Activated naive CD4-positive, alpha-beta T cell treated with anti-CD3 and anti-CD28 coated beads, Interleukin-2, amount 10 ng/mL, durations not matched to agents 7 days and 5 days (primary cell): Measurements from ENCODE around the gene ST3GAL3.
"Not testable (repeated sequence)": the region's sequence is repeated elsewhere in the genome, so short reads cannot be mapped to it uniquely, and the experiment has no call there.

ENCODE experiments used
- CTCF ChIA-PET: fragments of 350-600 bp; sonication (Branson Sonifier 250); formaldehyde crosslinking; loops from one replicate; lab custom pipeline; 2021; ENCODE audit warnings: antibody characterized with exemption; lab: Charles Lee
- DNase-seq: peaks from one replicate; pipeline ENCODE4 v3.0.0-alpha.2; 2020
- H3K27ac Mint-ChIP-seq: one replicate; pipeline ENCODE4 v1.8.0; 2021; ENCODE audit warnings: mild to moderate bottlenecking, moderate library complexity, mixed read lengths
- H3K27me3 Mint-ChIP-seq: one replicate; pipeline ENCODE4 v1.8.0; 2021; ENCODE audit warnings: mild to moderate bottlenecking, mixed read lengths
- H3K36me3 Mint-ChIP-seq: one replicate; pipeline ENCODE4 v1.8.0; 2021; ENCODE audit warnings: mixed read lengths
- H3K4me1 Mint-ChIP-seq: one replicate; pipeline ENCODE4 v1.8.0; 2021; ENCODE audit warnings: mixed read lengths
- H3K4me3 Mint-ChIP-seq: one replicate; pipeline ENCODE4 v1.8.0; 2021; ENCODE audit warnings: mild to moderate bottlenecking, moderate library complexity, mixed read lengths
- H3K9me3 Mint-ChIP-seq: one replicate; pipeline ENCODE4 v1.8.0; 2021; ENCODE audit warnings: mixed read lengths

ST3GAL3 gene

DNA sequence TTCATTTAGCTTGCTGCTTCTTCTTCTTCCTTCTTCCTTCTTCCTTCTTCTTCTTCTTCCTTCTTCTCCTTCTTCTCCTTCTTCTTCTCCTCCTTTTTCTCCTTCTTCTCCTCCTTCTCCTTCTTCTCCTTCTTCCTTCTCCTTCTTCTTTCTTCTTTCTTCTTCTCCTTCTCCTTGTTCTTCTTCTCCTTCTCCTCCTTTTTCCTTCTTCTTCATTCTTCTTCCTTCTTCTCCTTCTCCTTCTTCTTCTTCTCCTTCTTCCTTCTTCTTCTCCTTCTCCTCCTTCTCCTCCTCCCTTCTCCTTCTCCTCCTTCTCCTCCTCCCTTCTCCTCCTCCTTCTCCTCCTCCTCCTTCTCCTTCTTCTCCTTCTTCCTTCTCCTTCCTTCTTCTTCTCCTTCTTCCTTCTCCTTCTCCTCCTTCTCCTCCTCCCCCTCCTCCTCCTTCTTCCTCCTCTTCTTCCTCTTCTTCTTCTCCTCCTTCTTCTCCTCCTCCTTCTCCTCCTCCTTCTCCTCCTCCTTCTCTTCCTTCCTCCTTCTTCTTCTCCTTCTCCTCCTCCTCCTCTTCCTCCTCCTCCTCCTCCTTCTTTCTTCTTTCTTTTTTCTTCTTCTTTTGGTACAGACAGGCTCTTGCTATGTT lies 110.1 kb downstream of the ST3GAL3 start:
- DNase-seq = no peak
- Mint-ChIP-seq H3K4me1 (no peaks in the 10 kb centered on the region), H3K36me3 (peaks cover 32% of the 10 kb centered on the region), H3K9me3 (peaks cover 12% of the 10 kb centered on the region), H3K27me3 (peaks cover 3% of the 10 kb centered on the region), H3K27ac (peak overlapping the region; percentile 29), H3K4me3 (no peak overlapping the region)
- CTCF ChIA-PET = interaction anchor here (0.8 kb wide), 1 partner anchor 118 kb away, joined by 3 read pairs; no protein-coding TSS in a partner anchor

DNA sequence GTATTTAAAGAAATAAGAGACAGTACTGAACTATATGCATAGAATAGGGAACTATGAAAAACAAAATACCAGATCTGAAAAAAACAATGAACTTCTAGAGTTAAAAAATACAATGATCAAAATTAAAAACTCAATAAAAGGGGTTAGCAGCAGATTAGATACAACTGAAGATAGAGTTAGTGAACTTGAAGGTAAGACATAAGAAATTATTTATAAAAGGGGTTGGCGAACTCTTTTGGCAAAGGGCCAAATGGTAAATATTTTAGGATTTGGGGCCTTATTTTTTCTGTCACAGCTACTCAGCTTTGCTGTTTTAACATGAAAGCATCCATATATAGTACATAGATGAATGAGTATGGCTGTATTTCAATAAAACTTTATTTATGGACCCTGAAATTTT lies 111.4 kb downstream of the ST3GAL3 start:
- H3K36me3 Mint-ChIP-seq = peaks cover 32% of the 10 kb centered on the region
- H3K4me3 Mint-ChIP-seq = no peak overlapping the region

DNA sequence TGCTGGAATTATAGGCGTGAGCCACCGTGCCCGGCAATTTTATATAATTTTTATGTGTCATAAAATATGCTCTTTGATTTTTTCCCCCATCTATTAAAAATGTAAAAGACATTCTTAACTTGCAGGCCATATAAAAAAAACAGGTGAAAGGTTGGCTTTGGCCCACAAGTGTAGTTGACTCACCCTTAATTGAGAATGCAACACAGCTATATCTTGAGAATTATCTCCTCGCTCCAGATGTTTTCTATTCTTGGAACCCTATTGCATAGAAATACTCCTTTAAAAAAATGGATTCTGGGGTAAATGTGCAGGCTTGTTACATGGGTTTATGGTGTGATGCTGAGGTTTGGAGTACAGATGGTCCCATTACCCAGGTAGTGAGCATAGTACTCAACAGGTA lies 112.0 kb downstream of the ST3GAL3 start:
- Mint-ChIP-seq H3K27me3 (peaks cover 3% of the 10 kb centered on the region), H3K4me3 (no peak overlapping the region), H3K27ac (no peak overlapping the region), H3K36me3 (peaks cover 35% of the 10 kb centered on the region), H3K9me3 (peaks cover 12% of the 10 kb centered on the region), H3K4me1 (no peaks in the 10 kb centered on the region)
- CTCF ChIA-PET = interaction anchor here (0.7 to 0.8 kb wide), 2 partner anchors 19 to 56 kb away, joined by 3 read pairs; no protein-coding TSS in a partner anchor
- DNase-seq = no peak

More for the DNA sequence above, 111.4 kb downstream of the ST3GAL3 start:
- Mint-ChIP-seq H3K4me1 (no peaks in the 10 kb centered on the region), H3K27ac (no peak overlapping the region), H3K27me3 (peaks cover 3% of the 10 kb centered on the region), H3K9me3 (peaks cover 12% of the 10 kb centered on the region)
- DNase-seq = no peak
- CTCF ChIA-PET = interaction anchor here (1.0 kb wide), 1 partner anchor 55 kb away, joined by 3 read pairs; no protein-coding TSS in a partner anchor

DNA sequence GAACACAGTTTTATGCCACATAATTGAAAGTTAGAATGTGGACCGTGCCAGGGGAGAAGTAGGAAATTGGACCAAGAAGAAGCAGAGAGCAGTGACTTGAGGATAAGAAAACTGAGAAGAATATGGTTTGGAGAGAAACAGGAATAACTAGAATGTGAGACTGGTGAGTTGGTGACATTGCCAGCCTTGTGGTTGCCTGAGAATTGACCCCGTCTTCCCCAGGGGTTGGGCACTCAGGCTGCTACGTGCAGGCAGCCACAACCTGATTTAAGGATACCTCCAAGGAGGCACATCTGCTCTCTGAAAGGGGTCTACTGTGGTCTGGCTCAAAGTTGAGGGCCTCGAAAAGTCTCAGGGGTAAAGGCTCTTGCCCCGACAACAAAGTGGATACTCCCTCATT lies 114.1 kb downstream of the ST3GAL3 start:
- Mint-ChIP-seq H3K27ac (no peak overlapping the region), H3K4me3 (no peak overlapping the region), H3K9me3 (peaks cover 12% of the 10 kb centered on the region), H3K36me3 (peaks cover 23% of the 10 kb centered on the region), H3K27me3 (peaks cover 3% of the 10 kb centered on the region), H3K4me1 (peaks cover 4% of the 10 kb centered on the region)
- CTCF ChIA-PET = no interaction called here
- no peak for DNase-seq

DNA sequence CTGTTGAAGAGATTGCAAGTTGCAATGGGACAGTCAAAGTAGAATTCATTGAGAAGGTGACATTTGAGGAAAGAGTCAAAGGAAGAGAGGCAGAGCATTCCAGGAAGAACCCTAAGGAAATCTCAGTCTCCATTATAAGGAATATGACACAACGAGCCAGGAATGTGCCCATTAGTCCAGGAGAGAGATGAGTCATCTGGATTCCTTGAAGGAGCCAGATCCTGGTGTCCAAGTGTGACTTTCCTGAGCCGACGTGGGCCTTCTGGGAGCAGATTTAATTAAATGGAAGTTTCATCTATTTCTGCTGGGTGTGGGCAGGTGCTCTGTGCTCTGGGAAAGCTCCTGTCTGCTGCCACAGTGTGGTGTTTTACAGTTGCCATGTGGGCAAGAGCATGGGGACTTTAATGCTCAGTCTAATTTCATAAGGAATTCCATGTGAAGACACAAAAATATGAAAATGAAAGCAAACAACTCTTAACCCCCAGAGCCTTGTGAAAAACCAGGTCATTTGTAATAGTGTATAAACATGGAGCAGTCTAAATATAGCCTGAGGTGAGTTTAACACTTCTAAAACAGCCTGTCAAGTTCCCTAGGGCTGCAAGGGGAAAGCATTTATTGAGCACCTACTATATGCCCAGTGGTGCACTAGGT lies 114.8 kb downstream of the ST3GAL3 start:
- Mint-ChIP-seq H3K9me3 (peaks cover 12% of the 10 kb centered on the region), H3K36me3 (peaks cover 23% of the 10 kb centered on the region), H3K4me1 (peaks cover 4% of the 10 kb centered on the region), H3K4me3 (no peak overlapping the region), H3K27ac (no peak overlapping the region), H3K27me3 (peaks cover 3% of the 10 kb centered on the region)
- no peak for DNase-seq
- CTCF ChIA-PET = no interaction called here

DNA sequence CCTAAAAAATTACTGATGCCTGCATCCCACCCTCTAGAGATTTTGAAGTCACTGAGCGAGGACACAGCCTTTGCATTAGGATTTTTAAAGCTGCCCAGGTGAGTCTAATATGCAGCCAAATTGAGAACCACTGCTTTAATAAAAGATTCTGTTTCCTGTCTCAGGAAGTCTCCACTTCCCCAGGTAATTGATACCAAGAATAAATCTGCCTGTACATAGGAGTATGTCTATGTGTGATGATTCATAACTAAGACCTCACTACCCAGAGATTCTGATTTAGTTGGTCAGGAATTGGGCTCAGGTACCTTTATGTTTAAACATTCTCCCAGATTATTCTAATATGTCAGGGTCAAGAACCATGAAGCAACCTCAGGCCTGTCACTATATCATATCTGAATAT lies 117.5 kb downstream of the ST3GAL3 start:
- Mint-ChIP-seq H3K27me3 (no peaks in the 10 kb centered on the region), H3K4me1 (peaks cover 4% of the 10 kb centered on the region), H3K36me3 (peaks cover 8% of the 10 kb centered on the region), H3K27ac (no peak overlapping the region), H3K9me3 (peaks cover under 1% of the 10 kb centered on the region), H3K4me3 (no peak overlapping the region)
- no peak for DNase-seq
- CTCF ChIA-PET = interaction anchor here (0.7 to 0.8 kb wide), 2 partner anchors 61 to 109 kb away, joined by 3 to 5 read pairs; partner anchors contain the start of gene ARTN

DNA sequence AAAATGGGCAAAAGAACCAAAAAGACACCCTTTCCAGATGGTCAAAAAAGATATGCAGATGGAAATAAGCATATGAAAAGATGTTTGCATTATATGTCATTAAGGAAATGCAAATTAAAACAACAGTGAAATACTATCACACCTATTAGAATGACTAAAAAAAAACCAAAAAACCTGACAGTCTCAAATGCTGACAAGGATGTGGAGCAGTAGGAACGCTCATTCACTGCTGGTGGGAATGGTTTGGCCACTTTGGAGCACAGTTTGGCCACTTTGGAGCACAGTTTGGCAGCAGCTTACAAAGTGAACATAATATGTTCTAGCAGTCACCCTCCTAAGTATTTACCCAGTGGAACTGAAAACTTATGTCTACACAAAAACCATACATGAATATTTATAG lies 121.2 kb downstream of the ST3GAL3 start:
- Mint-ChIP-seq H3K9me3 (no peaks in the 10 kb centered on the region), H3K27me3 (no peaks in the 10 kb centered on the region), H3K36me3 (peaks cover 5% of the 10 kb centered on the region), H3K4me3 (no peak overlapping the region), H3K27ac (no peak overlapping the region), H3K4me1 (peaks cover 26% of the 10 kb centered on the region)
- CTCF ChIA-PET = no interaction called here
- DNase-seq = no peak

DNA sequence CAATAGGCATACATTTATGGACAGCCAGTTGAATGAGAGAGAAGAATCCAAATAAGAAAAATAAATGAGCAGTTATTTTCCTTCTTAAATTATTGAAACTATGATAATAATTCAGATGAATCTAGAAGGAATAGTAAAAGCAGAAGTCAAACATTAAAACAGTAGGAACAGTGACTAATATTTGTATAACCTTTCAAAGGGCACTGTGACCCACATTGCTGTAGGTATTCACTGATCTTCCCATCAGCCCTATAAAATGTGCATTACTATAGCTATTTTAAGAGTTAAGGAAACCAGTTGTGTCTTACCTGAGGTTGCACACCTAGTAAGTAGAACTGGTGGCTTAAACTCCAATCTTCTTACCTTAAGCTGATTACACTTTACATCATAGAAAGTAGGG lies 123.5 kb downstream of the ST3GAL3 start:
- no peak for DNase-seq
- Mint-ChIP-seq H3K4me3 (no peak overlapping the region), H3K36me3 (peaks cover 3% of the 10 kb centered on the region), H3K4me1 (peaks cover 40% of the 10 kb centered on the region), H3K27me3 (no peaks in the 10 kb centered on the region), H3K27ac (no peak overlapping the region), H3K9me3 (no peaks in the 10 kb centered on the region)
- CTCF ChIA-PET = interaction anchor here (1.4 to 2.7 kb wide), 2 partner anchors 60 to 104 kb away, joined by 3 to 7 read pairs; no protein-coding TSS in a partner anchor

DNA sequence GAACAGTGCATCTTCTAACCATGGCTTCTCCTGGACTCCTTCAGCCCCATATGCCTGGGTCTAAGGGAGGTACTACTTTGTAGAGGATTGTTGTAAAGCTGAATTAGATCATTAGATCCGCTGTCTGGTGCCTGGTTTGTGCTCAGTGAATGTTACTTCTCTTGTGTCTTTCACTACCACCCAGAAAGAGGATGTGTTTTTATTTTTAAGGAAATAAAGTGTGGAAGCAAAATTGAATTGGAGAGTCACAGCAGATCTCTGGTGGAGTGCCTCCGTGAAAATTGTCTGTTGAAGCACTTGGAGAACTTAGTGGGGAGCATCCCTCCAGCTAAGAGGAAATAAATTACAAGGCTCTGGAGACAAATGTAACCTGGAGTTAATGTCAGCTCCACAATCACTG lies 124.5 kb downstream of the ST3GAL3 start:
- H3K4me1 Mint-ChIP-seq = peaks cover 46% of the 10 kb centered on the region
- peaks cover 3% of the 10 kb centered on the region for H3K36me3 Mint-ChIP-seq
- H3K9me3 Mint-ChIP-seq = no peaks in the 10 kb centered on the region
- DNase-seq = no peak
- no peak overlapping the region for H3K27ac Mint-ChIP-seq
- CTCF ChIA-PET = interaction anchor here (0.6 to 2.7 kb wide), 5 partner anchors 61 to 647 kb away, joined by 3 to 7 read pairs (median 3); no protein-coding TSS in a partner anchor
- H3K27me3 Mint-ChIP-seq = no peaks in the 10 kb centered on the region
- no peak overlapping the region for H3K4me3 Mint-ChIP-seq

DNA sequence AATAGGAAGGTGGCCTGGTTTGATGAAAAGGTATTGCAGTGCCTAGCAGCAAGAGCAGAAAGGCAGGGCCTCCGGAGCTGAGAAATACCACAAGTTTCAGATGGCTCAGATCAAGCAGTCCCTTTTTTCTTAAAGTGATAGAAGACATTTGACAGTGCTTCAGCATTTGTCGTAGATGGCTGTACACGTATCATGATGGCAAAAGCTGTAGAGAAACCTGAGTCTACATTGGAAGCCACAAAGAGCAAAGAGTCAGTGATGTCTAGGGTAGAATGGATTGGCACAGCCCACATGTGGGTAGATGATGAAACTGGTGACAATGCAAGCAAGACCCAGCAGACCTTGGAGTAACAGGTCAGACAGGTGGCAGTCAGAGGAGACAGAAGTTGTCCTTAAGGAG lies 124.9 kb downstream of the ST3GAL3 start:
- H3K36me3 Mint-ChIP-seq = peaks cover 3% of the 10 kb centered on the region
- no peaks in the 10 kb centered on the region for H3K9me3 Mint-ChIP-seq
- no peak overlapping the region for H3K4me3 Mint-ChIP-seq
- H3K27me3 Mint-ChIP-seq = no peaks in the 10 kb centered on the region
- peak; percentile 28 for DNase-seq
- peaks cover 49% of the 10 kb centered on the region for H3K4me1 Mint-ChIP-seq
- CTCF ChIA-PET = interaction anchor here (0.8 to 2.7 kb wide), 4 partner anchors 62 to 103 kb away, joined by 3 to 7 read pairs (median 4); no protein-coding TSS in a partner anchor
- H3K27ac Mint-ChIP-seq = no peak overlapping the region

DNA sequence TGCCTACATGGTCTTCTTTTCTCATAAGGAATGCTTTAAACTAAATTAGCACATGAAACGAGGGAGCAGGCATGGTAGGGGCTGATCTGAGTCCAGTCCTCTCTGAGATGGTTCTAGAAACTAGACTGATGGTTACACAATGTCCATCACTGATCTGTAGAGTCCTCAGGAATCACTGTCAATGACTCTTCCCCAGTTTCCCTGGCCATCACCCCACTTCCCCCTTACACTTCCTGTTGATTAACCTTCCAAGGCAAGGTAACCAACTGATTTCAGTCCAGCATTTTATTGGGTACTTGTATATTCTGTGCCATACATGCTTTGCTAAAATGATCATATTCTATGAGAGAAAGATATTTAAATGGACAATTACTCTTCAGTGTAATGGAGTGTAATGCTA lies 125.7 kb downstream of the ST3GAL3 start:
- Mint-ChIP-seq H3K27ac (no peak overlapping the region), H3K4me3 (no peak overlapping the region), H3K9me3 (no peaks in the 10 kb centered on the region), H3K36me3 (peaks cover 3% of the 10 kb centered on the region), H3K27me3 (no peaks in the 10 kb centered on the region), H3K4me1 (peaks cover 49% of the 10 kb centered on the region)
- DNase-seq = no peak
- CTCF ChIA-PET = interaction anchor here (1.7 to 2.7 kb wide), 2 partner anchors 67 to 102 kb away, joined by 4 to 7 read pairs; no protein-coding TSS in a partner anchor

DNA sequence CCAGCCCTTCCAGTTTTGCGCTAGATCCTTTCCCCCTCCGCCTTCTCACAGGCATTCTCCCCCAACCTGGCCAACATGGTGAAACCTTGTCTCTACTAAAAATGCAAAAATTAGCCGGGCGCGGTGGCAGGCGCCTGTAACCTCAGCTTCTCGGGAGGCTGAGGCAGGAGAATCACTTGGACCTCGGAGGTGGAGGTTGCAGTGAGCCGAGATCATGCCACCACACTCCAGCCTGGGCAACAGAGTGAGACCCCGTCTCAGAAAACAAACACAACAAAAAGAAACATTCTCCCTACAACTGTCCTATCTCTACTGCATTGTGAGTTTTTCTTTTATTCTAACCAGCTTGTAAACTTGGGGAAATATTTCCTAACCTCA lies 126.6 kb downstream of the ST3GAL3 start:
- DNase-seq, H3K36me3 Mint-ChIP-seq, H3K27me3 Mint-ChIP-seq, H3K9me3 Mint-ChIP-seq, CTCF ChIA-PET, H3K4me3 Mint-ChIP-seq, H3K27ac Mint-ChIP-seq: not testable (repeated sequence)
- H3K4me1 Mint-ChIP-seq = peaks cover 50% of the 10 kb centered on the region

DNA sequence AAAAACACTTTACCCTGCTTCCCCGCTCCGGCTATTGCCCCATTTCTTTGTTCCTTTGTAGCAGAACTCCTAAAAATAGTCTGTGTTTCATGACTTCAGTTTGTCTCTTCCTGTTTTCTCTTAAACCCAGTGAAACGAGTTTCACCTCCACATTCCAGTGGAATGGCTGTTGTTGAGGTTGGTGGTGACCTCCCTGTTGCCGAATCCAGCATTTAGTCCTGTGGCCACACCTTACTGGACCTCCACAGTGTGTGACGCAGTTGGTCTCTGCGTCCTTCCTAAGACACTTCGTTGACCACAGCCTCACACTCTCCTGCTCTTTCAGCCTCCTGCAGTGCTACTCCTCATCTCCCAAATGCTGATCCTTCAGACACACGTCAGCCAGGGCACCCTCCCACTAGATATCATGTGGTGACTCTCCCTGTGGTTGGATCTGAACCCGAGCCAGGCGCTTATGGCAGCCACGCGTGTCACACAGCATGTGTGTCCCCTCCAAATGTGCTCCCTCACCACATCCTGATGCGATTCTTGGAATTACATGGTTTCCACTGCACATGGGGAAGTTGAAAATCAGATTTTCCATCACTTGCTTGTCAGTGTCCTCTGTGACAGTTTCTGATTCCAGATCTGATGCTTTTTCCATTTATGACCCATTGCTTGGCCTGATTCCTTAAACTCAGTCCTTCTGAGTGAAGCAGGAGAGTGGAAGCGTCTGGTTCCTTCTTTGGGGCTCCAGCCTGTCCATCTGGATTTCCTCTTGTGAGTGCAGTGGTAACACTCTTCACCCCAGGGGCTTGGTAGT lies 127.1 kb downstream of the ST3GAL3 start:
- Mint-ChIP-seq H3K9me3 (no peaks in the 10 kb centered on the region), H3K27ac (no peak overlapping the region), H3K4me1 (peaks cover 56% of the 10 kb centered on the region), H3K36me3 (peaks cover 7% of the 10 kb centered on the region), H3K27me3 (no peaks in the 10 kb centered on the region), H3K4me3 (no peak overlapping the region)
- CTCF ChIA-PET = no interaction called here
- no peak for DNase-seq
